ENCODE results near the gene VAX1.

- no peak for TF ChIP-seq EP300 (IDR thresholded peaks at IDR 0.05)
- TF ChIP-seq POLR2A (IDR thresholded peaks at IDR 0.05) = no peak
- TF ChIP-seq CTCF (IDR thresholded peaks at IDR 0.05) = no peak
Measured at GRCh38 chr10:117138838-117139580, 939 bp upstream of the VAX1 start.

Data from suprapubic skin (tissue), 3 donors.